Measurements from ENCODE around the gene CRAMP1. TPM values are rescaled to one million over a fixed set of nuclear protein-coding genes. Genes with fewer than 3 reads are reported as not detected.
A peak's percentile ranks its signal among the peaks of the same experiment; 100 is the strongest.

CRAMP1 gene
- 10 to 100 TPM in 2 of 4 donors, 1 to 10 TPM in 2; 9.0 to 15.1 (median 11.3) TPM for total RNA-seq

GRCh38 chr16:1612320-1613111 lies at the start of gene CRAMP1:
CRAMP1 (plus strand) TSS chr16:1612360; CDS start chr16:1614640, 2,280 bp downstream.
- ATAC-seq: no peak
- no peaks in the 10 kb centered on the region for H3K27me3 ChIP-seq
- H3K27ac ChIP-seq: peak within 1 kb of the TSS; percentile 35 to 91 (median 88)
- TF ChIP-seq EP300 (IDR thresholded peaks at IDR 0.05) (no peak), POLR2AphosphoS5 (IDR thresholded peaks at IDR 0.05) (peak; percentile 55), CTCF (IDR thresholded peaks at IDR 0.05) (no peak), POLR2A (IDR thresholded peaks at IDR 0.05) (peak; percentile 52 to 61)
- peaks cover 0 to 70% (median 37%) of the 10 kb centered on the region in 3 donors for H3K4me1 ChIP-seq
- H3K9me3 ChIP-seq: no peaks in the 10 kb centered on the region
- WGBS, 2 donors (ENCODE audit: low coverage in 1 of 2): no CpG with 5 or more reads among the region's 101 CpGs
- peak within 1 kb of the TSS; percentile 72 to 98 for H3K4me3 ChIP-seq
- peaks cover 0 to 16% of the 10 kb centered on the region in 2 donors for H3K36me3 ChIP-seq

- ATAC-seq: no peak
- no peak for TF ChIP-seq POLR2AphosphoS5 (IDR thresholded peaks at IDR 0.05)
- TF ChIP-seq POLR2A (IDR thresholded peaks at IDR 0.05): no peak
- peaks cover 0 to 89% of the 10 kb centered on the region in 2 donors for H3K36me3 ChIP-seq
- no peaks in the 10 kb centered on the region for H3K27me3 ChIP-seq
- WGBS, 2 donors (ENCODE audit: low coverage in 1 of 2): 90% methylated on average over 7 of the region's 20 CpGs; no CpG with 5 or more reads in 1 of the 2 donors
- H3K4me1 ChIP-seq: no peaks in the 10 kb centered on the region
- H3K27ac ChIP-seq: peak overlapping the region in 1 of 4 donors; percentile 65
- no peaks in the 10 kb centered on the region for H3K9me3 ChIP-seq
- H3K4me3 ChIP-seq: no peak overlapping the region
Observed at GRCh38 chr16:1563786-1564185, 48.4 kb upstream of the CRAMP1 start.

- H3K27me3 ChIP-seq: no peaks in the 10 kb centered on the region
- no peaks in the 10 kb centered on the region for H3K9me3 ChIP-seq
- ATAC-seq: no peak
- WGBS, 2 donors (ENCODE audit: low coverage in 1 of 2): 100% methylated on average over 1 of the region's 9 CpGs; no CpG with 5 or more reads in 1 of the 2 donors
- H3K4me1 ChIP-seq: no peaks in the 10 kb centered on the region
- H3K4me3 ChIP-seq: no peak overlapping the region
- peak overlapping the region in 2 of 4 donors; percentile 35 to 65 for H3K27ac ChIP-seq
- peaks cover 0 to 84% of the 10 kb centered on the region in 2 donors for H3K36me3 ChIP-seq
- TF ChIP-seq CTCF (IDR thresholded peaks at IDR 0.05) (peak in 2 of 4 experiments; percentile 18 to 33), EP300 (IDR thresholded peaks at IDR 0.05) (no peak)
Observed at GRCh38 chr16:1564325-1564724, 47.8 kb upstream of the CRAMP1 start.

- H3K36me3 ChIP-seq: peaks cover 0 to 81% of the 10 kb centered on the region in 2 donors
- ATAC-seq: no peak
- 77 to 81% methylated on average over 7 to 16 of the region's 16 CpGs for WGBS, 2 donors (ENCODE audit: low coverage in 1 of 2)
Observed at GRCh38 chr16:1565083-1565805, 46.9 kb upstream of the CRAMP1 start.

More at GRCh38 chr16:1565083-1565805, 46.9 kb upstream of the CRAMP1 start:
- Histone ChIP-seq H3K4me3 (no peak overlapping the region), H3K9me3 (no peaks in the 10 kb centered on the region), H3K27me3 (no peaks in the 10 kb centered on the region), H3K4me1 (no peaks in the 10 kb centered on the region), H3K27ac (peak overlapping the region in 3 of 4 donors; percentile 35 to 65 (median 37))
- TF ChIP-seq POLR2AphosphoS5 (IDR thresholded peaks at IDR 0.05) (no peak), POLR2A (IDR thresholded peaks at IDR 0.05) (no peak), CTCF (IDR thresholded peaks at IDR 0.05) (no peak), EP300 (IDR thresholded peaks at IDR 0.05) (no peak)

Measured in gastroesophageal sphincter (tissue), 4 donors.